CD4-positive, alpha-beta T cell treated with Interleukin-6 for 4 hours (primary cell): ENCODE results near the gene AIRE.
"Not testable (repeated sequence)": the region's sequence is repeated elsewhere in the genome, so short reads cannot be mapped to it uniquely, and the experiment has no call there.

Experiments
- DNase-seq: peaks from one replicate; pipeline ENCODE4 v3.0.0-alpha.2; 2020; ENCODE audit warnings: mixed read lengths

The AIRE gene

GRCh38 chr21:44267655-44268142 lies 18.0 kb upstream of the AIRE start:
- peak; percentile 47 for DNase-seq

- DNase-seq, result no peak
Measured at GRCh38 chr21:44269090-44269489, 16.6 kb upstream of the AIRE start.

GRCh38 chr21:44271558-44272283 lies 14.0 kb upstream of the AIRE start:
- DNase-seq, result no peak

- no peak for DNase-seq
Measured at GRCh38 chr21:44272284-44272858, 13.3 kb upstream of the AIRE start.

GRCh38 chr21:44273046-44273445 lies 12.6 kb upstream of the AIRE start:
- no peak for DNase-seq

GRCh38 chr21:44275041-44275440 lies 10.6 kb upstream of the AIRE start:
- DNase-seq, result no peak

- no peak for DNase-seq
Measured at GRCh38 chr21:44279354-44280260, 6.1 kb upstream of the AIRE start.

GRCh38 chr21:44281801-44282200 lies 3.9 kb upstream of the AIRE start:
- no peak for DNase-seq

- no peak for DNase-seq
Measured at GRCh38 chr21:44282370-44282769, 3.3 kb upstream of the AIRE start.

- DNase-seq, result not testable (repeated sequence)
Measured at GRCh38 chr21:44283211-44283785, 2.4 kb upstream of the AIRE start.

- no peak for DNase-seq
Measured at GRCh38 chr21:44283948-44284347, 1.7 kb upstream of the AIRE start.

GRCh38 chr21:44286086-44286715 lies 525 bp downstream of the AIRE start:
- DNase-seq, result no peak

- DNase-seq, result no peak
Measured at GRCh38 chr21:44286716-44287632, 1.3 kb downstream of the AIRE start.

GRCh38 chr21:44288251-44289110 lies 2.8 kb downstream of the AIRE start:
- DNase-seq, result no peak

- no peak for DNase-seq
Measured at GRCh38 chr21:44289381-44290010, 3.8 kb downstream of the AIRE start.

GRCh38 chr21:44290327-44291077 lies 4.8 kb downstream of the AIRE start:
- DNase-seq, result no peak

- DNase-seq, result no peak
Measured at GRCh38 chr21:44291078-44291935, 5.6 kb downstream of the AIRE start.
